ENCODE data around the gene MAMDC2. TPM values are rescaled to one million over a fixed set of nuclear protein-coding genes. Genes with fewer than 3 reads are reported as not detected.

The MAMDC2 gene
- total and polyA plus RNA-seq, 2 donors from 2014 or later = 1.5 to 7.1 TPM

- Histone ChIP-seq H3K27me3 (ENCODE audit: control insufficient read depth, insufficient read depth, low read length) (no peaks in the 10 kb centered on the region), H3K4me3 (ENCODE audit: low read length in 3 of 3) (no peak overlapping the region), H3K27ac (ENCODE audit: low read depth in 2 of 2, low read length in 2 of 2) (no peak overlapping the region), H3K9ac (ENCODE audit: low read length in 3 of 3) (no peak overlapping the region), H3K4me1 (ENCODE audit: control insufficient read depth in 2 of 3, insufficient read depth in 2 of 3, low read depth in 1 of 3, low read length in 3 of 3) (no peaks in the 10 kb centered on the region), H3K36me3 (ENCODE audit: control insufficient read depth in 2 of 3, insufficient read depth in 3 of 3, low read length in 3 of 3) (peaks cover 0 to 2% (median 0%) of the 10 kb centered on the region in 3 donors), H3K9me3 (ENCODE audit: control insufficient read depth in 2 of 3, insufficient read depth in 1 of 3, low read length in 3 of 3) (no peaks in the 10 kb centered on the region)
- FAIRE-seq (no peak), DNase-seq (no peak)
- no peak for TF ChIP-seq CTCF (IDR thresholded peaks at IDR 0.05; ENCODE audit: borderline replicate concordance, extremely low read depth, insufficient read depth)
- intact Hi-C loops (cut with DNase I) = no loop called here
Observed at GRCh38 chr9:70218767-70219166, 175.1 kb downstream of the MAMDC2 start.

GRCh38 chr9:70220216-70220615 lies 176.6 kb downstream of the MAMDC2 start:
- H3K27ac ChIP-seq (ENCODE audit: low read depth in 2 of 2, low read length in 2 of 2) = no peak overlapping the region
- no peaks in the 10 kb centered on the region for H3K9me3 ChIP-seq (ENCODE audit: control insufficient read depth in 2 of 3, insufficient read depth in 1 of 3, low read length in 3 of 3)
- intact Hi-C loops (cut with DNase I) = no loop called here
- no peak overlapping the region for H3K4me3 ChIP-seq (ENCODE audit: low read length in 3 of 3)
- TF ChIP-seq CTCF (IDR thresholded peaks at IDR 0.05; ENCODE audit: borderline replicate concordance, extremely low read depth, insufficient read depth) = no peak
- DNase-seq = no peak
- no peak for FAIRE-seq
- no peaks in the 10 kb centered on the region for H3K4me1 ChIP-seq (ENCODE audit: control insufficient read depth in 2 of 3, insufficient read depth in 2 of 3, low read depth in 1 of 3, low read length in 3 of 3)
- no peak overlapping the region for H3K9ac ChIP-seq (ENCODE audit: low read length in 3 of 3)
- H3K36me3 ChIP-seq (ENCODE audit: control insufficient read depth in 2 of 3, insufficient read depth in 3 of 3, low read length in 3 of 3) = no peaks in the 10 kb centered on the region
- H3K27me3 ChIP-seq (ENCODE audit: control insufficient read depth, insufficient read depth, low read length) = no peaks in the 10 kb centered on the region

GRCh38 chr9:70222354-70222753 lies 178.7 kb downstream of the MAMDC2 start:
- FAIRE-seq = no peak
- Histone ChIP-seq H3K9ac (ENCODE audit: low read length in 3 of 3) (no peak overlapping the region), H3K27ac (ENCODE audit: low read depth in 2 of 2, low read length in 2 of 2) (no peak overlapping the region), H3K4me1 (ENCODE audit: control insufficient read depth in 2 of 3, insufficient read depth in 2 of 3, low read depth in 1 of 3, low read length in 3 of 3) (no peaks in the 10 kb centered on the region), H3K36me3 (ENCODE audit: control insufficient read depth in 2 of 3, insufficient read depth in 3 of 3, low read length in 3 of 3) (no peaks in the 10 kb centered on the region), H3K4me3 (ENCODE audit: low read length in 3 of 3) (no peak overlapping the region), H3K9me3 (ENCODE audit: control insufficient read depth in 2 of 3, insufficient read depth in 1 of 3, low read length in 3 of 3) (no peaks in the 10 kb centered on the region), H3K27me3 (ENCODE audit: control insufficient read depth, insufficient read depth, low read length) (no peaks in the 10 kb centered on the region)
- TF ChIP-seq CTCF (IDR thresholded peaks at IDR 0.05; ENCODE audit: borderline replicate concordance, extremely low read depth, insufficient read depth) = no peak
- no peak for DNase-seq
- intact Hi-C loops (cut with DNase I) = no loop called here

- Histone ChIP-seq H3K9ac (ENCODE audit: low read length in 3 of 3) (no peak overlapping the region), H3K4me3 (ENCODE audit: low read length in 3 of 3) (no peak overlapping the region), H3K9me3 (ENCODE audit: control insufficient read depth in 2 of 3, insufficient read depth in 1 of 3, low read length in 3 of 3) (no peaks in the 10 kb centered on the region), H3K4me1 (ENCODE audit: control insufficient read depth in 2 of 3, insufficient read depth in 2 of 3, low read depth in 1 of 3, low read length in 3 of 3) (no peaks in the 10 kb centered on the region), H3K27ac (ENCODE audit: low read depth in 2 of 2, low read length in 2 of 2) (no peak overlapping the region), H3K36me3 (ENCODE audit: control insufficient read depth in 2 of 3, insufficient read depth in 3 of 3, low read length in 3 of 3) (no peaks in the 10 kb centered on the region), H3K27me3 (ENCODE audit: control insufficient read depth, insufficient read depth, low read length) (no peaks in the 10 kb centered on the region)
- no peak for DNase-seq
- intact Hi-C loops (cut with DNase I) = no loop called here
- no peak for TF ChIP-seq CTCF (IDR thresholded peaks at IDR 0.05; ENCODE audit: borderline replicate concordance, extremely low read depth, insufficient read depth)
- no peak for FAIRE-seq
Observed at GRCh38 chr9:70228118-70228517, 184.5 kb downstream of the MAMDC2 start.
